Measurements from ENCODE around the gene CAPN12. TPM values are rescaled to one million over a fixed set of nuclear protein-coding genes. Genes with fewer than 3 reads are reported as not detected.

Gene CAPN12
- total and polyA plus RNA-seq, 4 donors = 3.8 to 28.7 (median 8.8) TPM

DNA sequence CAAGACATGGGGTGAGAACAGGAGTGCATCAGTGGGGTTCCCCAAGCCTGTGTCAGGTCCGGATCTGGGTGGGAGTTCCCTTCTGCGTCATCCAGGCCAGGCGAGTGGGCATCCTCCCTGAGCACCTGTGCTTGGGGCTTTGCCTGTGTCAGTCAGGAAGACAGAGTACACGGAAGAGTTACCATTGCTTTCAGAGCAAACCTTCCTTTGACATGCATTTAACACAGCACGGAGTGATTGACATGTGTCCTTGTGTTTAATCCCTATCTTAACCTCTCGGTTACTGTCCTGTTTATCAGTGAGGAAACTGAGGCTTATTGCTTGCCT lies 47.6 kb downstream of the CAPN12 start (continued):
- no peak for TF ChIP-seq EGR1 (IDR thresholded peaks at IDR 0.05; ENCODE audit: low read depth in 2 of 2)
- no peak for TF ChIP-seq YY1 (IDR thresholded peaks at IDR 0.05)
- TF ChIP-seq TAF1 (conservative IDR thresholded peaks at IDR 0.05) = no peak

DNA sequence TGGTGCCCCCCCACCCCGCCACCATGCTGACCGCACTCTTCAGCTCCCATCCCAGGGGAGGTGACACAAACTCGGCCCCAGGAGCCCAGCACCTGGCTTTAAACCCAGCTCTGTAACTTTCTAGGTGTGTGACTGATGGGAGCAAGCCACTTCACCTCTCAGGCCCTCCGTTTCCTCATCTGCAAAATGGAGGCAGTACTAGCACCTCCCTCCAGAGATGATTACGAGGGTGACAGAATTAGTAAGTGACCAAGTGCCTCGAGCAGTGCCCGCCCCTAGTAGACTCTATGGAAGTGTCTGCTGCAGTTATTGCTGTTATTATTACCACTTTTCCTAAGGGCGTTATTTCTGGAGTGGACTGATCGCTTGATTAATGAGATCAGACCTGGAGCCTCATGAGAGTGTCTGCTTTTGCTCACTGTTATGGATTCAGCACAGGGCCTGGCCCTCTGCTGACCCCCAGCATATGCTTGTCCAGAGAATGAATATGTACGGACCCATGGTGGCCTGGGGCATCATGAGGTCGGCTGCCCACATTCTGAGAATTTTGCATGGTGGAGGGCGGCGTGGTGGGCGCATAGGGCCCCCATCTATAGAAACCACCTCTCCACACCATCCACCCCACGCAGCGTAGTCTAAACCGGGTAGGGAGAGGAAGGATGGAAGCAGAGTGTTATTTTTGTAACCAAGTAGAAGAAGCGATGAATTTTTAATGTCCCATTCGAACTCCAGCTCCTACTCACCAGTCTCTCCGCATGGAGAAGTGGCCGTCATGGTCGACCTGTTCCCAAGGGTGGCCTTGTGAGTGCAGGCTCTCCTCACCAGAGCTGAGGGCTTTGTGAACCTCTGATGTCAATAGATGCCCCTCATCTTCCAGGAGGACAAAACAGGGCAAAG lies 48.2 kb downstream of the CAPN12 start:
- Histone ChIP-seq H3K9me3 (ENCODE audit: control insufficient read depth in 4 of 4, low read length in 3 of 4) (no peaks in the 10 kb centered on the region), H3K27ac (ENCODE audit: low read depth in 1 of 2, low read length in 2 of 2) (peak overlapping the region; percentile 32 to 69), H3K27me3 (ENCODE audit: control insufficient read depth in 4 of 4, insufficient read depth in 4 of 4, low read length in 3 of 4) (no peaks in the 10 kb centered on the region), H3K9ac (ENCODE audit: low read depth in 1 of 2, low read length in 2 of 2) (no peak overlapping the region), H3K4me1 (ENCODE audit: control insufficient read depth in 4 of 4, insufficient read depth in 4 of 4, low read length in 3 of 4) (peaks cover 23 to 87% (median 69%) of the 10 kb centered on the region in 4 donors), H3K4me3 (ENCODE audit: low read depth in 1 of 3, low read length in 3 of 3) (no peak overlapping the region), H3K36me3 (ENCODE audit: control insufficient read depth in 4 of 4, insufficient read depth in 3 of 4, low read depth in 1 of 4, low read length in 3 of 4) (peaks cover 0 to 1% (median 0%) of the 10 kb centered on the region in 4 donors)
- WGBS = 91% methylated on average over 22 of the region's 22 CpGs
- TF ChIP-seq GABPA (IDR thresholded peaks at IDR 0.05 in 1 of 2, conservative IDR thresholded peaks at IDR 0.05 in 1 of 2) (no peak), RAD21 (IDR thresholded peaks at IDR 0.05) (no peak), HNF4G (IDR thresholded peaks at IDR 0.05) (no peak), RXRA (IDR thresholded peaks at IDR 0.05) (no peak), TAF1 (conservative IDR thresholded peaks at IDR 0.05) (no peak), EGR1 (IDR thresholded peaks at IDR 0.05; ENCODE audit: low read depth in 2 of 2) (no peak), SP1 (IDR thresholded peaks at IDR 0.05) (no peak), FOXA2 (IDR thresholded peaks at IDR 0.05) (no peak), FOXA1 (IDR thresholded peaks at IDR 0.05) (no peak), HNF4A (conservative IDR thresholded peaks at IDR 0.05) (no peak), YY1 (IDR thresholded peaks at IDR 0.05) (no peak)
- TF ChIP-seq, protein P1, sequence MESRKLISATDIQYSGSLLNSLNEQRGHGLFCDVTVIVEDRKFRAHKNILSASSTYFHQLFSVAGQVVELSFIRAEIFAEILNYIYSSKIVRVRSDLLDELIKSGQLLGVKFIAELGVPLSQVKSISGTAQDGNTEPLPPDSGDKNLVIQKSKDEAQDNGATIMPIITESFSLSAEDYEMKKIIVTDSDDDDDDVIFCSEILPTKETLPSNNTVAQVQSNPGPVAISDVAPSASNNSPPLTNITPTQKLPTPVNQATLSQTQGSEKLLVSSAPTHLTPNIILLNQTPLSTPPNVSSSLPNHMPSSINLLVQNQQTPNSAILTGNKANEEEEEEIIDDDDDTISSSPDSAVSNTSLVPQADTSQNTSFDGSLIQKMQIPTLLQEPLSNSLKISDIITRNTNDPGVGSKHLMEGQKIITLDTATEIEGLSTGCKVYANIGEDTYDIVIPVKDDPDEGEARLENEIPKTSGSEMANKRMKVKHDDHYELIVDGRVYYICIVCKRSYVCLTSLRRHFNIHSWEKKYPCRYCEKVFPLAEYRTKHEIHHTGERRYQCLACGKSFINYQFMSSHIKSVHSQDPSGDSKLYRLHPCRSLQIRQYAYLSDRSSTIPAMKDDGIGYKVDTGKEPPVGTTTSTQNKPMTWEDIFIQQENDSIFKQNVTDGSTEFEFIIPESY (IDR thresholded peaks at IDR 0.05) = no peak
- TF ChIP-seq, protein P2, sequence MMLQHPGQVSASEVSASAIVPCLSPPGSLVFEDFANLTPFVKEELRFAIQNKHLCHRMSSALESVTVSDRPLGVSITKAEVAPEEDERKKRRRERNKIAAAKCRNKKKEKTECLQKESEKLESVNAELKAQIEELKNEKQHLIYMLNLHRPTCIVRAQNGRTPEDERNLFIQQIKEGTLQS (IDR thresholded peaks at IDR 0.05) = no peak
- TF ChIP-seq, protein P3, sequence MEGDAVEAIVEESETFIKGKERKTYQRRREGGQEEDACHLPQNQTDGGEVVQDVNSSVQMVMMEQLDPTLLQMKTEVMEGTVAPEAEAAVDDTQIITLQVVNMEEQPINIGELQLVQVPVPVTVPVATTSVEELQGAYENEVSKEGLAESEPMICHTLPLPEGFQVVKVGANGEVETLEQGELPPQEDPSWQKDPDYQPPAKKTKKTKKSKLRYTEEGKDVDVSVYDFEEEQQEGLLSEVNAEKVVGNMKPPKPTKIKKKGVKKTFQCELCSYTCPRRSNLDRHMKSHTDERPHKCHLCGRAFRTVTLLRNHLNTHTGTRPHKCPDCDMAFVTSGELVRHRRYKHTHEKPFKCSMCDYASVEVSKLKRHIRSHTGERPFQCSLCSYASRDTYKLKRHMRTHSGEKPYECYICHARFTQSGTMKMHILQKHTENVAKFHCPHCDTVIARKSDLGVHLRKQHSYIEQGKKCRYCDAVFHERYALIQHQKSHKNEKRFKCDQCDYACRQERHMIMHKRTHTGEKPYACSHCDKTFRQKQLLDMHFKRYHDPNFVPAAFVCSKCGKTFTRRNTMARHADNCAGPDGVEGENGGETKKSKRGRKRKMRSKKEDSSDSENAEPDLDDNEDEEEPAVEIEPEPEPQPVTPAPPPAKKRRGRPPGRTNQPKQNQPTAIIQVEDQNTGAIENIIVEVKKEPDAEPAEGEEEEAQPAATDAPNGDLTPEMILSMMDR (IDR thresholded peaks at IDR 0.05; ENCODE audit: low read depth, low read length, missing input control) = no peak
- TF ChIP-seq, protein P4, sequence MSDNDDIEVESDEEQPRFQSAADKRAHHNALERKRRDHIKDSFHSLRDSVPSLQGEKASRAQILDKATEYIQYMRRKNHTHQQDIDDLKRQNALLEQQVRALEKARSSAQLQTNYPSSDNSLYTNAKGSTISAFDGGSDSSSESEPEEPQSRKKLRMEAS (IDR thresholded peaks at IDR 0.05) = no peak
- no peak for DNase-seq (ENCODE audit: low spot score)

DNA sequence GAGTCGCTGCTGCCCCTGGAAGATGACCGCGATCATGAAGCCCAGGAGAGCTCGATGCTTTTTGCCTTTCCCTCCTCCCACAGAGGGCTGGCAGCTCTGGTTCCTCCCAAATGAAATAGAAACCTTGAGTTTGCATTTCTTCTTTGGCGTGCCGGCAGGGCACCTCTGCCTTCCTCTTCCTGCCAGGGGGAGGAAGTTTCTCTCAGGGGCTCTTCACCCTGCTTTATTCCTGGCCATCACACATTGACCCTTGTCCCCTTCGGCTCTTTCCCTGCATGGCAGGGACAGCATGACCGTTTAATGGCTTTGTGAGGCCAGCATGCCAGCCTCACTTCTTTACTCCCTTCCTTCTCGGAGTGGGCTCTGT lies 49.0 kb downstream of the CAPN12 start:
- Histone ChIP-seq H3K9me3 (ENCODE audit: control insufficient read depth in 4 of 4, low read length in 3 of 4) (no peaks in the 10 kb centered on the region), H3K27me3 (ENCODE audit: control insufficient read depth in 4 of 4, insufficient read depth in 4 of 4, low read length in 3 of 4) (no peaks in the 10 kb centered on the region), H3K9ac (ENCODE audit: low read depth in 1 of 2, low read length in 2 of 2) (no peak overlapping the region), H3K36me3 (ENCODE audit: control insufficient read depth in 4 of 4, insufficient read depth in 3 of 4, low read depth in 1 of 4, low read length in 3 of 4) (no peaks in the 10 kb centered on the region), H3K4me3 (ENCODE audit: low read depth in 1 of 3, low read length in 3 of 3) (no peak overlapping the region), H3K4me1 (ENCODE audit: control insufficient read depth in 4 of 4, insufficient read depth in 4 of 4, low read length in 3 of 4) (peaks cover 16 to 79% (median 61%) of the 10 kb centered on the region in 4 donors), H3K27ac (ENCODE audit: low read depth in 1 of 2, low read length in 2 of 2) (peak overlapping the region; percentile 32 to 69)
- no peak for DNase-seq (ENCODE audit: low spot score)
- 26% methylated on average over 9 of the region's 9 CpGs for WGBS
- peak in 1 of 2 donors; percentile 57 for TF ChIP-seq RAD21 (IDR thresholded peaks at IDR 0.05)
- TF ChIP-seq NR2F2 (IDR thresholded peaks at IDR 0.05) = no peak
- TF ChIP-seq GABPA (IDR thresholded peaks at IDR 0.05 in 1 of 2, conservative IDR thresholded peaks at IDR 0.05 in 1 of 2) = peak in 1 of 2 donors; percentile 25
- no peak for TF ChIP-seq JUND (IDR thresholded peaks at IDR 0.05)
- TF ChIP-seq TAF1 (conservative IDR thresholded peaks at IDR 0.05) = no peak
- TF ChIP-seq, protein P1 (IDR thresholded peaks at IDR 0.05) = no peak
- TF ChIP-seq SP1 (IDR thresholded peaks at IDR 0.05) = peak; percentile 68
- peak; percentile 79 to 81 for TF ChIP-seq HNF4A (conservative IDR thresholded peaks at IDR 0.05)
- no peak for TF ChIP-seq YY1 (IDR thresholded peaks at IDR 0.05)
- TF ChIP-seq, protein P3 (IDR thresholded peaks at IDR 0.05; ENCODE audit: low read depth, low read length, missing input control) = no peak
- TF ChIP-seq FOXA1 (IDR thresholded peaks at IDR 0.05) = no peak
- TF ChIP-seq, protein P4 (IDR thresholded peaks at IDR 0.05) = peak; percentile 70
